GM15510 (cell line): ENCODE measurements around the gene MTREX.

ENCODE experiments used
- POLR2A ChIP-seq: IDR thresholded peaks from 3 replicates; pipeline ENCODE4 v1.6.1; 2011; ENCODE audit warnings: borderline replicate concordance; ENCODE audit not compliant: insufficient read length; ENCODE audit errors: extremely low read depth

MTREX gene

DNA sequence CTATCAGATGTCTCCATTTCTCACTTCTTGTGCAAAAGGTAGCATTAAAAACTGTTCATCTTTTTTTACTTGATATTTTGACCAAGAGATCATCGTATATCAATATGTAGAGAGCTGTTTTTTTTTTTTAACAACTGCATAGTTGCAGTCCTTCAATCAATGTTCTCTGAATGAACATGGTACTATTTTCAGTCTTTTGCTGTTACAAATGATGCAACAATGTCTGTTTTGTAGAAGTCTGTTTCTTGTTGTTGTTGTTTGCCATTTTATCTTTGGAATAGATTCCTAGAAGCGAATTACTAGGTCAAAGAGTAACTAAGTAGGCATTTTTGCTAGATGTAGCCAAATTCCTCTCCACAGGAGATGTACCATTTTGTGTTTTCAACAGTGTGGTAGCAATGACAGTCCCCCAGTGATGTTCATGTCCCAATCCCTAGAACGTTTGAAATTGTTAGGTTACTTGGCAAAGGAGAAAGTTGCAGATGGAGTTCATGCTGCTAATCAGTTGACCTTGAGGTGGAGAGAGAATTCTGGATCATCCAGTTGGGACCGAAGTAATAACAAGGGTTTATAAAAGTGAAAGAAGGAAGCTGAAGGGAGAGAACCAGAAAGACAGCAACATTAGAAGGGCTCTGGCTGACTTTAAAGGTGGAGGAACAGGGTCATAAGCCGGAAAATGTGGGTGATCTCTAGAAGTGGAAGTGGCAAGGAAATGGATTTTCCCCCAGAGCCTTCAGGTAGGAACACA is 6.3 kb downstream of the MTREX start:
- no peak for TF ChIP-seq POLR2A

DNA sequence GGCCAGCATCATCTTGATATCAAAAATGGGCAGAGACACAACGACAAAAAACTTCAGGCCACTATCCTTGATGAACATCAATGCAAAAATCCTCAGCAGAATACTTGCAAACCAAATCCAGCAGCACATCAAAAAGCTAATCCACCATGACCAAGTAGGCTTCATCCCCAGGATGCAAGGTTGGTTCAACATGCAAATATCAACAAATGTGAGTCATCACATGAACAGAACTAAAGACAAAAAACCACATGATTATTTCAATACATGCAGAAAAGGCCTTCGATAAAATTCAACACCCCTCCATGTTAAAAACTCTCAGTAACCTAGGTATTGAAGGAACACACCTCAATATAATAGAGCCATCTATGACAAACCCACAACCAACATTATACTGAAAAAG is 8.5 kb downstream of the MTREX start:
- TF ChIP-seq POLR2A, result no peak

DNA sequence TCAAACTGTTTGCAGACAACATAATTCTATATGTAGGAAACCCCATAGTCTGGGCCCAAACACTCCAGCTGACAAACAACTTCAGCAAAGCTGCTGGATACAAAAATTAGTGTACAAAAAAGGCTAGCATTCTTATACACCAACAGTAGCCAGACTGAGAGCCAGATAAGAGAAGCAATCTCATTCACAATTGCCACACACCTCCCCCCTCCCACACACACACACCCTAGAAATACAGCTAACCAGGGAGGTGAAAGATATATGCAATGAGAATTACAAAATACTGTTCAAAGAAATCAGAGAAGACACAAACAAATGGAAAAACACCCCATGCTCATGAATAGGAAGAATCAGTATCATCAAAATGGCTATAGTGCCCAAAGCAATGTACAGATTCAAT is 9.0 kb downstream of the MTREX start:
- TF ChIP-seq POLR2A, result no peak

DNA sequence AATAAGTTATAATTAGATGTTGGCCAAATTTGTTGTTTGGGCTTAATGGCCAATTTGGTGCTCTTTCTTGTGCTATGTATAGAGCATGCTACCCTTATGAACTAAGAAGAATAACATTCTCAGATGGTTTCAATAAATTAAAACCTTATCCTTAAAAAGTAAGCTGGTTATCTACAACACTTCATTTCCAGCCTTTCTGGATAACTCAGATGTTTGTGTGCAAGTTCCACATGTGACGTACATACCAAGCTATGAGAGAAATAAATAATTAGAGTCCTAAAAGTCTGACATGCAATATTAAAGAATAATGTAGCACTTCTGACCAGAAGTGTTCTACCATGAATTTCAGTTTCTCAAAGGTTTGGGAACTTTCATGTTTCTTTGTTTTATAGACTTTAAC is 11.7 kb downstream of the MTREX start:
- TF ChIP-seq POLR2A, result no peak

DNA sequence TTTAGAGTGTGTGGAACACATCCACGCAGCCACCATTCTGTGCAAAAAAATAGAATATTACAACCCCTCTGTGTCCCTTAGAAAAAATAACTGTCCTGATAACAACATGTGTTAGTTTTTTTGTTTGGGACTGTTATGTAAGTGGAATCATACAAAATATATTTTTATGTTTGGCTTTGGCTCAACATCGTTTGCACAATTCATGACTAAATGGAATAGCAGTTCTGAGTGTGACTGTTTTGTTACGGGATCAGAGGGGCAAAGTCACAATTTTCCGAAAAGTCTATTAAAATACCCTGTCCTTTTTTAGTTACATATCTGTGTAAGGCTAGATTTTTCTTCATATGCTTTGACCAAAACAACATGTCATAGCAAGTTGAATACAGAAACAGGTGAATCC is 12.8 kb downstream of the MTREX start:
- TF ChIP-seq POLR2A, result no peak

DNA sequence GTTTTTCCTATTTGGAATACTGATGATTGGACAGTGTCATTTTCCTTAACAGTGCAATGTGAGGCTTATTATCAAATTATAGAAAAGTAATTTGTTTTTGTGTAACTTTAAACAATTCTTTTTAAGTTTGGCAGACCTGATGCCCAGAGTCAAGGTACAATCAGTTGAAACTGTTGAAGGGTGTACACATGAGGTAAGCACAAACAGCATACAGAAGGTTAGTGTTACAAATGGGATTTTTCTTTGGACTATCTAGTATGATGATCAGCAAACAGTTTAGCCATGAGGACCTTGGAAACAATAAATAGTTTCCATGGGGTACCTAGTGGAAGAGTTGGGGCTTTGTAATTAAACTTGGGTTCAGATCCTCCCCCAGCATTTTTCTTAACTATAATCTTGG is 16.2 kb downstream of the MTREX start:
- TF ChIP-seq POLR2A, result no peak

DNA sequence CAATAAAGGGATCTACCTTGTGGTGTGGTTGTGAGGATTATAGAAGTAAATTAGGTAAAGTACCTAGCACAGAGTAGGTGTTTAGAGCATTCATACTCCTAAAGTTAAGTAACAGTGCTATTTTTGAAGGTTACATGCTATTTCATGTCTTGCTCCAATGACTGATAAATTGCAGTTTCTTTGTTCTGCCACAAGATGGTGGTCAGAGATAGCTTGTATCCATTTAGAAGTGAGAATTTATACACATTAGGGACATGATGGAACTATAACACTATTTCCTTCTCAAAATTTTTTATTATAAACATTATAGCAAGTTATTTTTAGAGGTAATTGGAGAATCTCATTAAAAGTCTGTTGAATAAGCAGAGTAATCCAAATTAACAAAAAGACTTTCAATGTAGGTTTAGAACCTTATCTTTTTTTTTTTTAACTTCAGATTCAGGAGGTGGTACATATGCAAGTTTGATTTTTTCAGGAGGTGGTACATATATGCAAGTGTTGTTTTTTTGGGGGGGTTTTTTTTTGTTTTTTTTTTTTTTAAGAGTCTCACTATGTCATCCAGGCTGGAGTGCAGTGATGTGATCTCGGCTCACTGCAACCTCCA is 17.1 kb downstream of the MTREX start:
- no peak for TF ChIP-seq POLR2A

DNA sequence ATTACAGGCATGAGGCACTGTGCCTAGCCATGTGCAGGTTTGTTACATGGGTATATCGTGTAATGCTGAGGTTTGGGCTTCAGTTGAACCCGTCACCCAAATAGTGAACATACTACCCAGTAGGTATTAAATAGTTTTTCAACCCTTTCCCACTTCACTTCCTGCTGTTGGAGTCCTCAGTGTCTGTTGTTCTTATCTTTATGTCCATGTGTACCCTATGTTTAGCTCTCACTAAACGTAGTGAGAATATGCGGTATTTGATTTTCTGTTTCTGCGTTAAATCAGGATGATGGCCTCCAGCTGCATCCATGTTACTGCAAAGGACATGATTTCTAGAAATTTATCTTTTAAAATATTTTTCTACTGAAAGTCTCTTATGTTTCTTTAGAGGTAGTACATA is 17.8 kb downstream of the MTREX start:
- TF ChIP-seq POLR2A, result no peak

DNA sequence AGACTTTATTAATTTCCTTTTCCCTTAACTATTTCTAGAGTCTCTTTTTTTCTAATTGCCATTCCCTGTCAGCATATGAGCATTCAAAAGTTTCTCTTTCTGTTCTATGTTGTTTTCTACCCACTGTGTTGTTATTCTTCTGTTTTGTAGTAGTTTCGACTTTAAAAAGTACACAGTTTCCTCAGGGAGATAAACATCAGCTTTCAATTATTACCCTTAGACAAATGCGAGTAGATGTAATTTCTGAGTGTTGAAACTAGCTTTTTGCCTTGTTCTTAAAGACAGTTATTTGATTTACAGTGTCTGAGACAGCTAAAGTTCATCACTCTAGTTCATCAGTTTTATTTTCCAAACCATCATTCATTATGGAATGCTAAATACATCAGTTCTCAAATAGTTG is 19.5 kb downstream of the MTREX start:
- TF ChIP-seq POLR2A, result no peak

DNA sequence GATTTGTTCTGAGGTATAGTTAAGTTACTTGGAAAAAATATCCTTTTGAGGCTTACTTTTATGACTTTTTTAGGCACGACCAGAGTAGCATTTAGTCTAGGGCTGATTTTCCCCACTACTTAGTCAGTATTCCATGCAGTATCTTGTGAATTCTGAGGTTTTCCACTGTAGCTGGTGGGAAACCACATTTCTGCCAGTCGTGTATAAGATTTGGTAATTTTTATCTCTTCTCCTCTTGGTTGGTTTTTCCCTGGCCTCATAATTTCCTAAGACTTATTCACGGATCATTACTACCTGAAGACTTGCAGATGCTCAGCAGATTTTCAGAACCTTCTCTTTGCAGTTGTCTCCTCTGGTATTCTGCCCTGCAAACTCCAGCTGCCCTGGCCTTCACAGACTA is 23.5 kb downstream of the MTREX start:
- no peak for TF ChIP-seq POLR2A

DNA sequence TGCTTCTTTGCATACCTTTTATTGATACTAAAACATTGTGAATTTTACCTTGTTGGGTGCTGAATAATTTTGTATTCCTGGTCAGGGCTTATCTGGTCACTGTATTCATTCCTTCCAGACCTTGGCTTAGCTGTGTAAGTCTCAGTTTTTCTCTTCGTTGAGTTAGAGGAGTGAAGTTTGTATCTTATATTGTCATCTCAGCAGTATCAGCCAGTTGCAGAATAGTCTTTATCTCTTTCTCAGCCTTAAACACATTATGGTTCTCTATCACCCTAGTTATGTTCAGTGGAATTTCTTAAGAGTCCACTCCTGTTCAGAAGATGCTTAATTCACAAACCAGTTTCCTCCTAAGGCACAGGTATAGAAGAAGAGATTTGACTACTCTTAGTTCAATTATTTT is 25.2 kb downstream of the MTREX start:
- TF ChIP-seq POLR2A, result no peak

DNA sequence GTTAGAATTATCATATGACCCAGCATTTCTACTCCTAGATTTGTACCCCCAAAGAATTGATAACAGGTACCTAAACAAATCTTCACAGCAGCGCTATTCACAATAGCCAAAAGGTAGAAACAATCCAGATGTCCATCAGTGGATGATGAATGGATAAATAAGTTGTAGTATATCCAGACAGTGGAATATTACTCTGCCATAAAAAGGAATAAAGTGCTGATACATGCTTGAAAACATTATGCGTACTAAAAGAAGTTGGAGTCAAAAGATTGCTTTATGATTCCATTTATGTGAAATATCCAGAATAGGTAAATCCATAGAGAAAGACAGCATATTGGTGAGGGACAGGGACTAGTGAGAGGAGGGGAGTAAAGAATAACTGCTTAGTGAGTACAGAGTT is 26.0 kb downstream of the MTREX start:
- TF ChIP-seq POLR2A, result no peak

DNA sequence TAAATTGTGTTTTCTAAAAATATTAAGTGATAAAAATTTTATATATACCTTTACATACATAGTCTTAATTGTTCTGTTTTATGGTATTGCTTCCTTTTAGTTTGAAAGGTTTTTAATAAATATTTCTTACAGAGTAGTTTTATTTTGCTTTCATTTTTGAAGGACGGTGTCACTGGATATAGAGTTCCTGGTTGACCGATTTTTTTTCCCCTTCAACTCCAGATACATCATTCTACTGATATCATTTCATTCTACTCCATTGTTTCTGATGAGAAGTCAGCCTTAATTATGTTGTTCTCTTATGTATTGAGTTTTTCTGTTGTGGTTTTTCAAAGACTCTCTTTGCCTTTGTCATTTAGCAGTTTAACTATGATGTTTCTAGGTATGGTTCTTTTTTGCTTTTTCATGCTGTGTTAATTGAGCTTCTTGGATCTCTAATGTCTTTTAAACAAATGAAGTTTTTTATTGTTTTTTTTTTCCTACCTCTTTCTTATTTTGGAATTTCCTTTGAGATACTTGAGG is 30.4 kb downstream of the MTREX start:
- no peak for TF ChIP-seq POLR2A

DNA sequence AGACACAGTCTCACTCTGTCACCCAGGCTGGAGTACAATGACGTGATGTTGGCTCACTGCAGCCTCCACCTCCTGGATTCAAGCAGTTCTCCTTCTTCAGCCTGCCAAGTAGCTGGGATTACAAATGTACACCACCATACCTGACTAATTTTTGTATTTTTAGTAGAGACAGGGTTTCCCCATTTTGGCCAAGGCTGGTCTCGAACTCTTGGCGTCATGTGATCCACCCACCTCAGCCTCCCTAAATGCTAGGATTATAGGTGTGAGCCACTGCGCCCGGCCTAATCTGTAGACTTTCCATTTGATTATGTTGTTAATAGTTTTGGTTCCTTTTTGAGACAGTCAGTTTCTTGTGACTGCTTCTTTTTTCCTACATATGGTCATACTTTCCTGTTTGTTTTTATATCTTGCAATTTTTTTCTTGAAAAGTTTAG is 31.0 kb downstream of the MTREX start:
- TF ChIP-seq POLR2A, result no peak

DNA sequence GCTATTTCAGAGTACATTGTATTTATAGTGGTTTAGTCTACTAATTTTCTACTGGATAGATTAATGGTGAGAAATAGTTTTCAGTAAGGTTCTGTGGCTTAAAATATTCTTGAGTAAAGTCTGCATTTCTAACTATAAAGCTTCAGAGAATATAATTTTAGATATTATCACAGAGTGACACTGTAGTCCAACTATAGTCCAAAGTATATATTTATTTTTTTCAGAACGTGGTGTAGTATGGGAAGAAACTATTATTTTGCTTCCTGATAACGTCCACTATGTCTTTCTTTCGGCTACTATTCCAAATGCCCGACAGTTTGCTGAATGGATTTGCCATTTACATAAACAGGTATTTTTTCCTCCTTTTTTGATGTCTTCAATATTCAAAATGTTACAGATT is 35.3 kb downstream of the MTREX start:
- TF ChIP-seq POLR2A, result no peak

DNA sequence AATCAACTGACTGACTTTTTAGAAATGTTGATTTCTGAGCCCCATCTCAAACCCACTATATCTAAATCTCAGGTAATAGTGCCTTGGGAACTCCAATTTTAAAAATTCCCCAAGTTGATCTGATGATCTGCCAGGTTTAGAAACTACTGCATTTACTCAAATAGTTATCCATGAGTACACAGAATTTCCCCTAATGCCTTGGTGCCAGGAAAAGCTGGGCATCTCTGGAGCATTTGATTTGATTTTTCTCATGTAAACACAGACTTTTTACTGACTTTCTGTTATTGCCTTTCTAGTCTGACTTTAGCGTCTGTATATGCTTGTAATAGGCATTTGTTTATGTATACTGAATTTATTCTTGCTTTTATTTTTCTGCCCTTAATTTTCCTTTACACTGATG is 35.8 kb downstream of the MTREX start:
- no peak for TF ChIP-seq POLR2A

DNA sequence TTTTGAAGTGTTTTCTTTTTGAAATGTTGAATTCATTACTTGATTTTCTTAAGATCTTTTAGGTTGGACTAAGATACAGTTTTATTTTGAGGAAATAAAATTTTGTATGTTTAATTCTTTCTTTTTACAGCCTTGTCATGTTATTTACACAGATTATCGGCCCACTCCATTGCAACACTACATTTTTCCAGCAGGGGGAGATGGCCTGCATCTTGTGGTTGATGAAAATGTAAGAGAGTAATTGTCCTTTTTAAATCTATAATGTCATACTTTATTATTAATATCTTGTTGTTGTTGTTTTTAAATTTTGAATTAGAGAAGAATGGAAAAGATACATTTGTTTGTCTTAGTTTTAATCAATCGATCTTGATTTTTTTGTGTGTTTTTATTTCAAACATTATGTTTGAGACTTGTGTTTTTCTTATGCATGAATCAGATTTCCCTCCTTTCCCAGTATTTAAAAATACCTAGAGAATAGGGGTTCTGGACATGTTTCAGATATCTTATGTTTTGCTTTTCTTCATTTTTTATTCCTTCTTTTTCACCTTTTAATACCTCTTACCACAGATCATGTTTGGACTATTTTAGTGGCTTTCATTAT is 36.7 kb downstream of the MTREX start:
- no peak for TF ChIP-seq POLR2A

DNA sequence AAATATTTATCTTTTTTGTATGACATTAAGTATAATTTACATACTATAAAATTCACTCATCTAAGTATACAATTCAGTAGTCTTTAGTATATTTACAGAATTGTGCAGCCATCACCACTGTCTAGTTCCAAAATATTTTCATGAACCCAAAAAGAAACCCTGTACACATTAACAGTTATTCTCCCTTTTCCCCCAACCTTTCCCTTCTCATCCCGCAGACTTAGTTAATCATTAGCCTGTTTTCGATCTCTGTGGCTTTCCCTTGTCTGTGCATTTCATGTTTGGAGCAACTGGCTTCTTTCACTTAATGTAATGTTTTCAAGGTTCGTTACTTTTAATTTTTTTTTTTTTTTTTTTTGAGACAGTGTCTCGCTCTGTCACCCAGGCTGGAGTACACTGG is 37.5 kb downstream of the MTREX start:
- TF ChIP-seq POLR2A, result no peak
